ENCODE measurements around the gene ARHGAP35. TPM values are rescaled to one million over a fixed set of nuclear protein-coding genes. Genes with fewer than 3 reads are reported as not detected.
"Not testable (repeated sequence)": the region's sequence is repeated elsewhere in the genome, so short reads cannot be mapped to it uniquely, and the experiment has no call there.

Gene ARHGAP35
- total RNA-seq, 3 donors from 2014 or later: 44.8 to 61.9 (median 60.3) TPM

- no peak overlapping the region for H3K4me3 ChIP-seq
- intact Hi-C loops (cut with DNase I; ENCODE audit: low total_unique reads): no loop called here
- no peaks in the 10 kb centered on the region for H3K9me3 ChIP-seq
- no peaks in the 10 kb centered on the region for H3K27me3 ChIP-seq
- H3K27ac ChIP-seq: no peak overlapping the region
- DNase-seq (ENCODE audit: low spot score in 2 of 2): no peak
- TF ChIP-seq POLR2A (IDR thresholded peaks at IDR 0.05) (no peak), POLR2AphosphoS5 (IDR thresholded peaks at IDR 0.05) (no peak), CTCF (IDR thresholded peaks at IDR 0.05) (no peak)
- no peaks in the 10 kb centered on the region for H3K4me1 ChIP-seq
- no peaks in the 10 kb centered on the region for H3K36me3 ChIP-seq
These were observed 39.0 kb upstream of the ARHGAP35 start for GRCh38 chr19:46821512-46822409.

GRCh38 chr19:46822410-46822787 lies 38.4 kb upstream of the ARHGAP35 start:
- H3K4me1 ChIP-seq: not testable (repeated sequence)

DNA sequence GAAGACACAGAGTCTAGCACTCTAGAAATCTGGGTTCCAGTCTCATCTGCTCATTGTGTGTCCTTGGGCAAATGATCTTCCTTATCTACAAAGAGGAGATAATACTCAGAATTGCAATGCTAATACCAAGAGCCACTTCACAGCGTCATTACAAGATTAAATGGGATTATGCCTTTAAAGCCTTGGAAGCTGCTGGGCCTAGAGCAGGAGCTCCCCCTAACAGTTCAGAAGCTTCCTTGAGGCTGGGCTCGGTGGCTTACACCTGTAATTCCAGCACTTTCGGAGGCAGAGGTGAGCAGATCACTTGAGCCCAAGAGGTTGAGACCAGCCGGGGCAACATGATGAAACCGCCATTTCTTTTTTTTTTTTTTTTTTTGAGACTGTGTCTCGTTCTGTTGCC lies 37.7 kb upstream of the ARHGAP35 start:
- Histone ChIP-seq H3K27ac (no peak overlapping the region), H3K4me3 (no peak overlapping the region), H3K9me3 (no peaks in the 10 kb centered on the region), H3K36me3 (no peaks in the 10 kb centered on the region), H3K27me3 (no peaks in the 10 kb centered on the region), H3K4me1 (no peaks in the 10 kb centered on the region)
- TF ChIP-seq POLR2AphosphoS5 (IDR thresholded peaks at IDR 0.05) (no peak), POLR2A (IDR thresholded peaks at IDR 0.05) (no peak), CTCF (IDR thresholded peaks at IDR 0.05) (no peak)
- intact Hi-C loops (cut with DNase I; ENCODE audit: low total_unique reads): no loop called here
- DNase-seq (ENCODE audit: low spot score in 2 of 2): no peak

More at GRCh38 chr19:46822410-46822787, 38.4 kb upstream of the ARHGAP35 start:
- H3K36me3 ChIP-seq; H3K27ac ChIP-seq; intact Hi-C loops (cut with DNase I; ENCODE audit: low total_unique reads); H3K27me3 ChIP-seq; H3K4me3 ChIP-seq; H3K9me3 ChIP-seq; DNase-seq (ENCODE audit: low spot score in 2 of 2): not testable (repeated sequence)

- Histone ChIP-seq H3K4me1 (no peaks in the 10 kb centered on the region), H3K4me3 (no peak overlapping the region), H3K9me3 (no peaks in the 10 kb centered on the region), H3K27me3 (no peaks in the 10 kb centered on the region), H3K27ac (no peak overlapping the region), H3K36me3 (no peaks in the 10 kb centered on the region)
- intact Hi-C loops (cut with DNase I; ENCODE audit: low total_unique reads): no loop called here
- TF ChIP-seq POLR2AphosphoS5 (IDR thresholded peaks at IDR 0.05): no peak
- TF ChIP-seq CTCF (IDR thresholded peaks at IDR 0.05): no peak
- TF ChIP-seq POLR2A (IDR thresholded peaks at IDR 0.05): no peak
- DNase-seq (ENCODE audit: low spot score in 2 of 2): no peak
These were observed 35.7 kb upstream of the ARHGAP35 start for GRCh38 chr19:46824890-46825730.

- Histone ChIP-seq H3K27ac (no peak overlapping the region), H3K4me1 (no peaks in the 10 kb centered on the region), H3K4me3 (no peak overlapping the region), H3K36me3 (no peaks in the 10 kb centered on the region), H3K27me3 (no peaks in the 10 kb centered on the region), H3K9me3 (no peaks in the 10 kb centered on the region)
- TF ChIP-seq POLR2AphosphoS5 (IDR thresholded peaks at IDR 0.05) (no peak), POLR2A (IDR thresholded peaks at IDR 0.05) (no peak), CTCF (IDR thresholded peaks at IDR 0.05) (no peak)
- DNase-seq (ENCODE audit: low spot score in 2 of 2): no peak
- intact Hi-C loops (cut with DNase I; ENCODE audit: low total_unique reads): no loop called here
These were observed 35.1 kb upstream of the ARHGAP35 start for GRCh38 chr19:46825731-46826055.
